ENCODE data around the gene DHDH. TPM values are rescaled to one million over a fixed set of nuclear protein-coding genes. Genes with fewer than 3 reads are reported as not detected.

Gene DHDH
- total and polyA plus RNA-seq, 2 of the 13 experiments (the other 11 are each of a cell fraction or from before 2014, with no cell fraction given), result 0.13 to 0.91 TPM

GRCh38 chr19:48962029-48962848, 28.7 kb downstream of the DHDH start (continued):
- no peak for TF ChIP-seq SMC3 (IDR thresholded peaks at IDR 0.05; ENCODE audit: low read length)
- no peak for TF ChIP-seq KDM5A (IDR thresholded peaks at IDR 0.05; ENCODE audit: borderline replicate concordance, low read length)
- peak; percentile 85 for TF ChIP-seq ZNF574 (CRISPR knock-in tag; IDR thresholded peaks at IDR 0.05)
- TF ChIP-seq ZFAT (CRISPR knock-in tag; conservative IDR thresholded peaks at IDR 0.05), result no peak
- no peak; the same call in 1 of the 2 replicates for TF ChIP-seq MYNN (CRISPR knock-in tag; IDR thresholded peaks at IDR 0.05; ENCODE audit: low read depth)
- peak; percentile 87 for TF ChIP-seq POGK (CRISPR knock-in tag; conservative IDR thresholded peaks at IDR 0.05)
- no peak for TF ChIP-seq PRMT3 (CRISPR knock-in tag; IDR thresholded peaks at IDR 0.05; ENCODE audit: borderline replicate concordance, low read depth)
- TF ChIP-seq UBTF (CRISPR knock-in tag; IDR thresholded peaks at IDR 0.05), result peak; percentile 97
- peak; percentile 99 for TF ChIP-seq PATZ1 (CRISPR knock-in tag; IDR thresholded peaks at IDR 0.05)
- no peak for TF ChIP-seq KMT2A (CRISPR knock-in tag; IDR thresholded peaks at IDR 0.05)
- peak; percentile 96; the same call in 1 of the 2 replicates for TF ChIP-seq ZNF512B (CRISPR knock-in tag; IDR thresholded peaks at IDR 0.05; ENCODE audit: borderline replicate concordance)
- TF ChIP-seq ZNF605 (CRISPR knock-in tag; IDR thresholded peaks at IDR 0.05), result peak; percentile 91; the same call in 1 of the 2 replicates
- peak; percentile 66; the same call in 1 of the 2 replicates for TF ChIP-seq MXD3 (CRISPR knock-in tag; IDR thresholded peaks at IDR 0.05)
